Fibroblast of villous mesenchyme (primary cell): ENCODE results near the gene ADARB2. TPM values are rescaled to one million over a fixed set of nuclear protein-coding genes. Genes with fewer than 3 reads are reported as not detected.

Source experiments
- DNase-seq: peaks from one replicate; pipeline ENCODE4 v3.0.0-alpha.2; 2010; ENCODE audit warnings: low read depth
- H3K4me3 ChIP-seq: 2 replicates; pipeline ENCODE4 v1.5.1; 2011; ENCODE audit warnings: low read depth, mild to moderate bottlenecking, low read length
- CTCF ChIP-seq: IDR thresholded peaks from 2 replicates; pipeline ENCODE4 v1.5.1; 2012; ENCODE audit warnings: low read depth, mild to moderate bottlenecking, low read length; ENCODE audit not compliant: insufficient read depth
- total RNA-seq: library from RNA; depleted of rRNA; stranded (reverse); fragments of >200 nt; gene quantifications from 2 replicates; pipeline ENCODE4 v1.2.3, GENCODE V29; 2012

Gene ADARB2
- total RNA-seq, 1 donor, result not detected

GRCh38 chr10:1499359-1499957 lies 237.9 kb downstream of the ADARB2 start:
- no peak for TF ChIP-seq CTCF
- no peak for DNase-seq
- H3K4me3 ChIP-seq, result no peak overlapping the region

GRCh38 chr10:1498746-1499358 lies 238.5 kb downstream of the ADARB2 start:
- TF ChIP-seq CTCF, result no peak
- no peak overlapping the region for H3K4me3 ChIP-seq
- no peak for DNase-seq

GRCh38 chr10:1495915-1496517 lies 241.3 kb downstream of the ADARB2 start:
- no peak overlapping the region for H3K4me3 ChIP-seq
- no peak for TF ChIP-seq CTCF

GRCh38 chr10:1492641-1493040 lies 244.7 kb downstream of the ADARB2 start:
- H3K4me3 ChIP-seq, result no peak overlapping the region
- TF ChIP-seq CTCF, result no peak
- no peak for DNase-seq

More at GRCh38 chr10:1495915-1496517, 241.3 kb downstream of the ADARB2 start:
- no peak for DNase-seq

- H3K4me3 ChIP-seq, result no peak overlapping the region
- DNase-seq, result no peak
- no peak for TF ChIP-seq CTCF
Observed at GRCh38 chr10:1491901-1492300, 245.4 kb downstream of the ADARB2 start.

- no peak for TF ChIP-seq CTCF
- H3K4me3 ChIP-seq, result no peak overlapping the region
- DNase-seq, result no peak
Observed at GRCh38 chr10:1489801-1490200, 247.5 kb downstream of the ADARB2 start.
